OCI-LY7 (cell line): ENCODE results near the gene IDH3B. TPM values are rescaled to one million over a fixed set of nuclear protein-coding genes. Genes with fewer than 3 reads are reported as not detected.

Experiments used
- BruUV-seq: library from RNA; stranded (reverse); fragments of 400-500 nt; replicated peaks from 2 replicates; lab custom pipeline; 2021; lab: Mats Ljungman, UMichigan
- CTCF ChIA-PET: fragments of 300-600 bp; sonication (Branson Sonifier 250); formaldehyde crosslinking; loops from one replicate; lab custom pipeline; 2022; ENCODE audit warnings: antibody characterized with exemption; ENCODE audit not compliant: unreplicated experiment; lab: Charles Lee
- POLR2A ChIA-PET: fragments of 300-600 bp; sonication (Branson Sonifier 250); formaldehyde crosslinking; loops from one replicate; lab custom pipeline; 2022; ENCODE audit warnings: antibody characterized with exemption; lab: Charles Lee
- DNase-seq: peaks from one replicate; pipeline ENCODE4 v3.0.0-alpha.2; 2015; ENCODE audit warnings: low spot score
- H2AFZ ChIP-seq: fragments of 200-600 bp; sonication (generic), shearing (Covaris generic); 2 replicates; pipeline ENCODE4 v1.6.1; 2014; ENCODE audit warnings: mild to moderate bottlenecking, antibody characterized with exemption, low read length, moderate library complexity
- H3K27ac ChIP-seq: fragments of 200-600 bp; sonication (generic); 2 replicates; pipeline ENCODE4 v1.5.1; 2014; ENCODE audit warnings: mixed run types, low read depth, mild to moderate bottlenecking, moderate library complexity, low read length, inconsistent platforms; ENCODE audit not compliant: poor library complexity, severe bottlenecking
- H3K36me3 ChIP-seq: fragments of 200-600 bp; sonication (generic); 2 replicates; pipeline ENCODE4 v1.6.1; 2014; ENCODE audit warnings: mild to moderate bottlenecking, antibody characterized with exemption, low read length, moderate library complexity, mixed read lengths; ENCODE audit not compliant: insufficient read depth
- H3K4me1 ChIP-seq: fragments of 200-600 bp; sonication (generic); 2 replicates; pipeline ENCODE4 v1.5.1; 2014; ENCODE audit warnings: mild to moderate bottlenecking, low read length; ENCODE audit not compliant: insufficient read depth, poor library complexity, severe bottlenecking
- H3K4me2 ChIP-seq: fragments of 200-600 bp; sonication (generic); 2 replicates; pipeline ENCODE4 v1.6.1; 2014; ENCODE audit warnings: mild to moderate bottlenecking, low read length
- H3K4me3 ChIP-seq: fragments of 200-600 bp; sonication (generic); 2 replicates; pipeline ENCODE4 v1.5.1; 2014; ENCODE audit warnings: mild to moderate bottlenecking, low read depth, low read length; ENCODE audit not compliant: poor library complexity, severe bottlenecking
- H3K79me2 ChIP-seq: fragments of 200-600 bp; sonication (generic); 2 replicates; pipeline ENCODE4 v1.6.1; 2016; ENCODE audit warnings: low read depth, mild to moderate bottlenecking, low read length, moderate library complexity, mixed read lengths; ENCODE audit not compliant: insufficient read depth
- H3K9me2 ChIP-seq: fragments of 200-600 bp; sonication (generic); 2 replicates; pipeline ENCODE4 v1.6.1; 2016; ENCODE audit warnings: mild to moderate bottlenecking, low read length, mixed read lengths; ENCODE audit not compliant: insufficient read depth
- H3K9me3 ChIP-seq: fragments of 200-600 bp; sonication (generic); 2 replicates; pipeline ENCODE4 v1.6.1; 2014; ENCODE audit warnings: mild to moderate bottlenecking, mixed run types, low read length, mixed read lengths
- H4K20me1 ChIP-seq: fragments of 200-600 bp; sonication (generic); 2 replicates; pipeline ENCODE4 v1.6.1; 2014; ENCODE audit warnings: mild to moderate bottlenecking, antibody characterized with exemption, low read length, moderate library complexity, mixed read lengths; ENCODE audit not compliant: insufficient read depth
- CTCF ChIP-seq: fragments of 200-600 bp; sonication (generic); conservative IDR thresholded peaks from 2 replicates; pipeline ENCODE4 v1.5.1; 2014; ENCODE audit warnings: mild to moderate bottlenecking, antibody characterized with exemption, low read length, moderate library complexity, mixed read lengths
- EZH2phosphoT487 ChIP-seq: fragments of 200-600 bp; sonication (generic); IDR thresholded peaks from 2 replicates; pipeline ENCODE4 v1.6.1; 2018; ENCODE audit warnings: low read depth, borderline replicate concordance, mild to moderate bottlenecking, mixed run types, antibody characterized with exemption, low read length, moderate library complexity, mixed read lengths
- intact Hi-C: fragments of 100-400 bp; cut with micrococcal nuclease; formaldehyde crosslinking; loops from one replicate; pipeline ENCODE4 v1.10.0; 2022; ENCODE audit not compliant: unreplicated experiment
- microRNA-seq: library from miRNA; unstranded; fragments of <30 nt; microRNA quantifications from one replicate; pipeline ENCODE4 v1.2.0, GENCODE V29; 2022; ENCODE audit warnings: borderline replicate concordance
- small RNA-seq: library from RNA; depleted of rRNA; stranded (forward); fragments of <200 nt; gene quantifications from one replicate; pipeline ENCODE3, GENCODE V24; 2014
- total RNA-seq, 2 experiments: library from RNA; depleted of rRNA in 1 of 2; stranded (reverse); fragments of >200 nt in 1 of 2; shearing (Covaris generic) in 1 of 2; gene quantifications; 2 replicates each; pipeline ENCODE4 v1.2.3, GENCODE V29; 2014 to 2022

IDH3B gene
- total RNA-seq, 2 experiments from 2014 or later: 142 to 154 TPM

DNA sequence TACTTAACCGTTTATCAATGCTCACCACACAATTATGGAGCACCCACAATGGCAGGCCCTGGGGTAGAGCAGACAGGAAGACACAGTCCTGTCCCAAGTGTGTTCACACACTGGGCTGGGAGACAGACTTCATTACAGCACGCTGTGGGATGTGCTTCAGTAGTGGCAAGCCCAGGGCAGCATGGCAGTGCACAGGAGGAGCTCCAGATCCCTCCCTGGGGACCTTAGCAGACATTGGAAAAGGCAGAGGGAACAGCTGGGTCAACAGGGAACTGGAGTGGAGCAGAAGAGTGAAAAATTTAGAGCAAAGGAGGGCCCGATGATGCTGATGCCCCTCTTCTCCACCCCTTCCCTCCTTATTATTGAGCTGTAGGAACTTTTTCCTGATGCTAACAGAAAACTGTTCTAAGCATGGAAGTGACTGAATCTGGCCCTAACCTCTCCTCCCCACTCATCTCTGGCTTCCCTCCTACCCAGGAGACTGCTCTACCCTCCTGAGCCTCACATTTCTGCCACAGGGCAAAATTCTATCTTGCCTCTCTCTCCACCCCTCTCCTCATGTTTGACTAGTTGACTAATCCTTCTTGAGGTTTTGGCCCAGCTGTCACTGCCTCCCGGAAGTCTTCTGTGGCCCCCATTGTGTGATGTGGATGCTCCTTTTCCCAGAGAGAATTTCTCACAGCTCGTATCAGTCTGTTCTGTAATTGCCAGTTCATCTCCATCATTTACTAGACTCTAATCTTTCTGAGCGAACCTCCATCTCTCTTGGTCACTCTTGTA, 52.9 kb downstream of the IDH3B start:
- Histone ChIP-seq H3K4me2 (no peak overlapping the region), H3K27ac (no peak overlapping the region), H3K79me2 (no peaks in the 10 kb centered on the region), H3K36me3 (no peaks in the 10 kb centered on the region), H3K9me3 (0 out of 2 replicates have a peak, but pooled peaks cover 3% of the 10 kb centered on the region), H2AFZ (no peak overlapping the region), H3K4me1 (no peaks in the 10 kb centered on the region), H3K4me3 (no peak overlapping the region), H4K20me1 (no peaks in the 10 kb centered on the region), H3K9me2 (no peaks in the 10 kb centered on the region)
- ChIA-PET POLR2A (no interaction called here), CTCF (no interaction called here)
- no peak for DNase-seq
- no peak for TF ChIP-seq CTCF
- TF ChIP-seq EZH2phosphoT487: no peak
- intact Hi-C loops: no loop called here
- BruUV-seq: no TSS peak

- H3K4me2 ChIP-seq: no peak overlapping the region
- H3K27ac ChIP-seq: no peak overlapping the region
- POLR2A ChIA-PET: no interaction called here
- no peak for DNase-seq
- no TSS peak for BruUV-seq
- H2AFZ ChIP-seq: no peak overlapping the region
- CTCF ChIA-PET: no interaction called here
- H3K4me1 ChIP-seq: no peaks in the 10 kb centered on the region
- intact Hi-C loops: no loop called here
- H3K9me2 ChIP-seq: no peaks in the 10 kb centered on the region
- no peak overlapping the region for H3K4me3 ChIP-seq
- H3K9me3 ChIP-seq: 0 out of 2 replicates have a peak, but pooled peaks cover 3% of the 10 kb centered on the region
- no peaks in the 10 kb centered on the region for H4K20me1 ChIP-seq
- H3K79me2 ChIP-seq: no peaks in the 10 kb centered on the region
- H3K36me3 ChIP-seq: no peaks in the 10 kb centered on the region
- TF ChIP-seq EZH2phosphoT487 (no peak), CTCF (no peak)
Measured at GRCh38 chr20:2610326-2610725, 53.7 kb downstream of the IDH3B start.

Small RNA genes lying within 50 kb of the gene (microRNA-seq; reads per million reads assigned to microRNA genes)
- gene MIR1292: 59.8 reads per million, percentile 48 among the genes with 10 or more reads in this experiment

Small RNA genes lying within 50 kb of the gene (small RNA-seq; reads per million reads assigned to genes)
- gene SNORA51 (not detected), gene SNORD110 (not detected), gene SNORD56 (not detected), gene SNORD57 (not detected), gene SNORD86 (not detected)

Other genes starting within 250 kb of the IDH3B start
- gene SNRPB, start 193.4 kb downstream of the IDH3B start, total RNA-seq (2014; rRNA removed; shearing (Covaris generic)): 429 and 516 TPM in 2 replicates
- 323 and 351 TPM in 2 replicates for gene SNRPB, start 193.4 kb downstream of the IDH3B start, total RNA-seq (2022)
- 7.1 and 10.1 TPM in 2 replicates for gene ZNF343, start 155.3 kb downstream of the IDH3B start, total RNA-seq (2014; rRNA removed; shearing (Covaris generic))
- 11.9 and 14.1 TPM in 2 replicates for gene ZNF343, start 155.3 kb downstream of the IDH3B start, total RNA-seq (2022)
- gene TMC2, start 127.6 kb downstream of the IDH3B start, total RNA-seq (2014; rRNA removed; shearing (Covaris generic)): not detected in 2 replicates
- not detected in 2 replicates for gene TMC2, start 127.6 kb downstream of the IDH3B start, total RNA-seq (2022)
- gene NOP56, start 11.6 kb downstream of the IDH3B start, total RNA-seq (2014; rRNA removed; shearing (Covaris generic)): 580 and 640 TPM in 2 replicates
- 464 and 544 TPM in 2 replicates for gene NOP56, start 11.6 kb downstream of the IDH3B start, total RNA-seq (2022)
- gene EBF4, start 28.6 kb upstream of the IDH3B start, total RNA-seq (2014; rRNA removed; shearing (Covaris generic)): 0.41 and 1.5 TPM in 2 replicates
- 2.6 and 4.4 TPM in 2 replicates for gene EBF4, start 28.6 kb upstream of the IDH3B start, total RNA-seq (2022)
- gene CPXM1, start 136.4 kb upstream of the IDH3B start, total RNA-seq (2014; rRNA removed; shearing (Covaris generic)): not detected in 2 replicates
- gene CPXM1, start 136.4 kb upstream of the IDH3B start, total RNA-seq (2022): 0.15 TPM in 1 of 2 replicates, not detected in the other
- gene C20orf141, start 150.8 kb upstream of the IDH3B start, total RNA-seq (2014; rRNA removed; shearing (Covaris generic)): not detected in 2 replicates
- not detected in 2 replicates for gene C20orf141, start 150.8 kb upstream of the IDH3B start, total RNA-seq (2022)
- gene TMEM239, start 152.1 kb upstream of the IDH3B start, total RNA-seq (2014; rRNA removed; shearing (Covaris generic)): not detected in 2 replicates
- not detected in 2 replicates for gene TMEM239, start 152.1 kb upstream of the IDH3B start, total RNA-seq (2022)
- 6.9 and 8.4 TPM in 2 replicates for gene PCED1A, start 176.4 kb upstream of the IDH3B start, total RNA-seq (2014; rRNA removed; shearing (Covaris generic))
- gene PCED1A, start 176.4 kb upstream of the IDH3B start, total RNA-seq (2022): 9.8 and 10.3 TPM in 2 replicates
- 27.0 and 32.6 TPM in 2 replicates for gene VPS16, start 176.5 kb upstream of the IDH3B start, total RNA-seq (2014; rRNA removed; shearing (Covaris generic))
- 37.8 and 39.0 TPM in 2 replicates for gene VPS16, start 176.5 kb upstream of the IDH3B start, total RNA-seq (2022)
- gene PTPRA, start 209.3 kb upstream of the IDH3B start, total RNA-seq (2014; rRNA removed; shearing (Covaris generic)): 28.1 and 33.3 TPM in 2 replicates
- 47.2 and 54.9 TPM in 2 replicates for gene PTPRA, start 209.3 kb upstream of the IDH3B start, total RNA-seq (2022)